Endothelial cell of hepatic sinusoid (primary cell): ENCODE data around the gene AZIN2.
"Not testable (repeated sequence)": the region's sequence is repeated elsewhere in the genome, so short reads cannot be mapped to it uniquely, and the experiment has no call there.

Source experiments
- in situ Hi-C: cut with HindIII; loops from 2 replicates; pipeline ENCODE4 v1.10.0; 2017; ENCODE audit warnings: low sequenced_read_pairs

The AZIN2 gene

GRCh38 chr1:33093004-33093403 is 12.1 kb downstream of the AZIN2 start:
- in situ Hi-C loops = no loop called here

- in situ Hi-C loops = no loop called here
Observed at GRCh38 chr1:33094486-33094885, 13.5 kb downstream of the AZIN2 start.

GRCh38 chr1:33094971-33095604 is 14.1 kb downstream of the AZIN2 start:
- in situ Hi-C loops = loop anchor here (5.0 kb wide), 1 partner anchor 82 kb away; no protein-coding TSS in a partner anchor

- in situ Hi-C loops = loop anchor here (5.0 kb wide), 1 partner anchor 81 kb away; no protein-coding TSS in a partner anchor
Observed at GRCh38 chr1:33096363-33097005, 15.5 kb downstream of the AZIN2 start.

GRCh38 chr1:33097137-33097611 is 16.2 kb downstream of the AZIN2 start:
- in situ Hi-C loops = loop anchor here (5.0 kb wide), 1 partner anchor 80 kb away; no protein-coding TSS in a partner anchor

GRCh38 chr1:33097762-33098161 is 16.8 kb downstream of the AZIN2 start:
- in situ Hi-C loops = loop anchor here (5.0 kb wide), 1 partner anchor 80 kb away; no protein-coding TSS in a partner anchor

- in situ Hi-C loops = loop anchor here (5.0 kb wide), 1 partner anchor 79 kb away; no protein-coding TSS in a partner anchor
Observed at GRCh38 chr1:33098371-33098770, 17.4 kb downstream of the AZIN2 start.

- in situ Hi-C loops = loop anchor here (5.0 kb wide), 1 partner anchor 78 kb away; no protein-coding TSS in a partner anchor
Observed at GRCh38 chr1:33099290-33100118, 18.6 kb downstream of the AZIN2 start.

- in situ Hi-C loops = not testable (repeated sequence)
Observed at GRCh38 chr1:33100119-33100415, 19.1 kb downstream of the AZIN2 start.

GRCh38 chr1:33110477-33110876 is 29.5 kb downstream of the AZIN2 start:
- in situ Hi-C loops = no loop called here

GRCh38 chr1:33111965-33112364 is 31.0 kb downstream of the AZIN2 start:
- in situ Hi-C loops = no loop called here

- in situ Hi-C loops = no loop called here
Observed at GRCh38 chr1:33117440-33118085, 36.6 kb downstream of the AZIN2 start.

- in situ Hi-C loops = no loop called here
Observed at GRCh38 chr1:33118274-33118673, 37.3 kb downstream of the AZIN2 start.

- in situ Hi-C loops = no loop called here
Observed at GRCh38 chr1:33119050-33119449, 38.1 kb downstream of the AZIN2 start.

GRCh38 chr1:33119532-33120217 is 38.7 kb downstream of the AZIN2 start:
- in situ Hi-C loops = no loop called here

GRCh38 chr1:33120436-33121231 is 39.7 kb downstream of the AZIN2 start:
- in situ Hi-C loops = no loop called here

GRCh38 chr1:33121728-33122127 is 40.8 kb downstream of the AZIN2 start:
- in situ Hi-C loops = no loop called here

- in situ Hi-C loops = no loop called here
Observed at GRCh38 chr1:33122483-33123178, 41.7 kb downstream of the AZIN2 start.

GRCh38 chr1:33123266-33123665 is 42.3 kb downstream of the AZIN2 start:
- in situ Hi-C loops = no loop called here
